SK-N-SH treated with all-trans-retinoic acid at 6 μM for 48 hours (cell line): ENCODE data around the gene CDK1.

Experiments
- ATAC-seq: fragments of 200-7000 bp; cut with Tn5 transposase; 3 replicates; pipeline ENCODE4 v1.9.1; 2020; ENCODE audit warnings: mild to moderate bottlenecking, moderate library complexity
- BACH2 ChIP-seq: fragments of 250-450 bp; sonication (Bioruptor Pico); IDR thresholded peaks from 2 replicates; pipeline ENCODE4 v1.9.0; 2021; ENCODE audit warnings: mild to moderate bottlenecking, borderline replicate concordance
- CSDC2 ChIP-seq: fragments of 250-450 bp; sonication (Bioruptor Pico); IDR thresholded peaks from 2 replicates; pipeline ENCODE4 v1.5.0; 2020; ENCODE audit warnings: mild to moderate bottlenecking, moderate library complexity
- ESRRG ChIP-seq: fragments of 250-450 bp; sonication (Bioruptor Pico); IDR thresholded peaks from 2 replicates; pipeline ENCODE4 v1.6.1; 2021; ENCODE audit warnings: mild to moderate bottlenecking
- GLIS3 ChIP-seq: fragments of 250-450 bp; sonication (Bioruptor Pico); IDR thresholded peaks from 2 replicates; pipeline ENCODE4 v1.5.0; 2020; ENCODE audit warnings: mild to moderate bottlenecking, moderate library complexity
- ISL1 ChIP-seq: fragments of 250-450 bp; sonication (Bioruptor Pico); IDR thresholded peaks from 2 replicates; pipeline ENCODE4 v2.1.2; 2022; ENCODE audit warnings: mild to moderate bottlenecking, moderate library complexity
- RARB ChIP-seq: fragments of 250-450 bp; sonication (Bioruptor Pico); IDR thresholded peaks from 2 replicates; pipeline ENCODE4 v1.8.0; 2021; ENCODE audit warnings: mild to moderate bottlenecking, moderate library complexity
- SNAI2 ChIP-seq: fragments of 250-450 bp; sonication (Bioruptor Pico); IDR thresholded peaks from 2 replicates; pipeline ENCODE4 v1.5.0; 2020; ENCODE audit warnings: mild to moderate bottlenecking, moderate library complexity
- TCF4 ChIP-seq: fragments of 250-450 bp; sonication (Bioruptor Pico); IDR thresholded peaks from 2 replicates; pipeline ENCODE4 v1.8.0; 2021; ENCODE audit warnings: mild to moderate bottlenecking, moderate library complexity, borderline replicate concordance
- TOX ChIP-seq: fragments of 250-450 bp; sonication (Bioruptor Pico); IDR thresholded peaks from 2 replicates; pipeline ENCODE4 v1.8.0; 2021; ENCODE audit warnings: mild to moderate bottlenecking, moderate library complexity, borderline replicate concordance
- ZC3H10 ChIP-seq: fragments of 250-450 bp; sonication (Bioruptor Pico); IDR thresholded peaks from 2 replicates; pipeline ENCODE4 v1.5.1; 2021; ENCODE audit warnings: mild to moderate bottlenecking, moderate library complexity
- ZFP3 ChIP-seq: fragments of 250-450 bp; sonication (Bioruptor Pico); IDR thresholded peaks from 2 replicates; pipeline ENCODE4 v1.5.0; 2020; ENCODE audit warnings: mild to moderate bottlenecking, moderate library complexity
- ZFP30 ChIP-seq: fragments of 450-650 bp; formaldehyde crosslinking; IDR thresholded peaks from 2 replicates; pipeline ENCODE4 v1.5.0; 2022; ENCODE audit warnings: mild to moderate bottlenecking, moderate library complexity
- ZNF70 ChIP-seq: fragments of 450-650 bp; formaldehyde crosslinking; IDR thresholded peaks from 2 replicates; pipeline ENCODE4 v1.5.0; 2020; ENCODE audit warnings: mild to moderate bottlenecking, moderate library complexity
- ZNF8 ChIP-seq: fragments of 450-650 bp; formaldehyde crosslinking; IDR thresholded peaks from 2 replicates; pipeline ENCODE4 v1.5.0; 2020; ENCODE audit warnings: mild to moderate bottlenecking, moderate library complexity
- TF ChIP-seq, protein P1 (sequence below): fragments of 250-450 bp; sonication (Bioruptor Pico); IDR thresholded peaks from 2 replicates; pipeline ENCODE4 v1.5.1; 2020; ENCODE audit warnings: low read depth, mild to moderate bottlenecking, moderate library complexity
- TF ChIP-seq, protein P2 (sequence below): fragments of 250-450 bp; sonication (Bioruptor Pico); IDR thresholded peaks from 2 replicates; pipeline ENCODE4 v1.5.0; 2020; ENCODE audit warnings: mild to moderate bottlenecking, moderate library complexity
- TF ChIP-seq, protein P3 (sequence below): fragments of 250-450 bp; sonication (Bioruptor Pico); IDR thresholded peaks from 2 replicates; pipeline ENCODE4 v1.8.0; 2021; ENCODE audit warnings: low read depth, mild to moderate bottlenecking, moderate library complexity, borderline replicate concordance
- TF ChIP-seq, protein P4 (sequence below): fragments of 250-450 bp; sonication (Bioruptor Pico); IDR thresholded peaks from 2 replicates; pipeline ENCODE4 v1.8.0; 2020; ENCODE audit warnings: mild to moderate bottlenecking, moderate library complexity, borderline replicate concordance
- TF ChIP-seq, protein P5 (sequence below): fragments of 250-450 bp; sonication (Bioruptor Pico); IDR thresholded peaks from 2 replicates; pipeline ENCODE4 v1.5.1; 2021; ENCODE audit warnings: mild to moderate bottlenecking, moderate library complexity

CDK1 gene

DNA sequence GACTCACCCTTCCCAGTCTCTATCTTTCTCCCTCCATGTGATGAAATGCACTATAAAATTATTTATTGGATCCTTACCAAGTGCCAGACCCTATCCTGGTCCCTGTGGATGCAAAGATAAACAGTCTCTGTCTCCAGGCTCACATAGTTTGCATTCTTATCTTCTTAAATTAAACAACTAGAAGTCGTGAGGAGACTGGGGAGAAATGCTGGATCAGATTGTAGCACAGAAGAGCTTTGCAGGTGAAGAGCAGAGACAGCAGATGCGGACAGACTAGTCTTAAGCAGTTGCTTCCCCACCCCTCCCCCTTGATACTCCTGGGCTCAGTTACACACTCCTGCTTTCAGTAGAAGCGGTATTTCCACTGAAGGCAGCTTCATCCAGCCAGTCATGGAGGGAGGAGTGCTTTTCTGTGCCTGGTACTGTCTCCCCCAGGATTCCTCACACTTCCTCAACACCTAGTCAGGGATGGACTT lies 20.8 kb upstream of the CDK1 start:
- peak; percentile 79 for ATAC-seq
- no peak for TF ChIP-seq ZFP30 (CRISPR knock-in tag)
- peak; percentile 77 for TF ChIP-seq ISL1
- TF ChIP-seq, protein P1, sequence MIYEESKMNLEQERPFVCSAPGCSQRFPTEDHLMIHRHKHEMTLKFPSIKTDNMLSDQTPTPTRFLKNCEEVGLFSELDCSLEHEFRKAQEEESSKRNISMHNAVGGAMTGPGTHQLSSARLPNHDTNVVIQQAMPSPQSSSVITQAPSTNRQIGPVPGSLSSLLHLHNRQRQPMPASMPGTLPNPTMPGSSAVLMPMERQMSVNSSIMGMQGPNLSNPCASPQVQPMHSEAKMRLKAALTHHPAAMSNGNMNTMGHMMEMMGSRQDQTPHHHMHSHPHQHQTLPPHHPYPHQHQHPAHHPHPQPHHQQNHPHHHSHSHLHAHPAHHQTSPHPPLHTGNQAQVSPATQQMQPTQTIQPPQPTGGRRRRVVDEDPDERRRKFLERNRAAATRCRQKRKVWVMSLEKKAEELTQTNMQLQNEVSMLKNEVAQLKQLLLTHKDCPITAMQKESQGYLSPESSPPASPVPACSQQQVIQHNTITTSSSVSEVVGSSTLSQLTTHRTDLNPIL (CRISPR knock-in tag) = no peak
- TF ChIP-seq, protein P2, sequence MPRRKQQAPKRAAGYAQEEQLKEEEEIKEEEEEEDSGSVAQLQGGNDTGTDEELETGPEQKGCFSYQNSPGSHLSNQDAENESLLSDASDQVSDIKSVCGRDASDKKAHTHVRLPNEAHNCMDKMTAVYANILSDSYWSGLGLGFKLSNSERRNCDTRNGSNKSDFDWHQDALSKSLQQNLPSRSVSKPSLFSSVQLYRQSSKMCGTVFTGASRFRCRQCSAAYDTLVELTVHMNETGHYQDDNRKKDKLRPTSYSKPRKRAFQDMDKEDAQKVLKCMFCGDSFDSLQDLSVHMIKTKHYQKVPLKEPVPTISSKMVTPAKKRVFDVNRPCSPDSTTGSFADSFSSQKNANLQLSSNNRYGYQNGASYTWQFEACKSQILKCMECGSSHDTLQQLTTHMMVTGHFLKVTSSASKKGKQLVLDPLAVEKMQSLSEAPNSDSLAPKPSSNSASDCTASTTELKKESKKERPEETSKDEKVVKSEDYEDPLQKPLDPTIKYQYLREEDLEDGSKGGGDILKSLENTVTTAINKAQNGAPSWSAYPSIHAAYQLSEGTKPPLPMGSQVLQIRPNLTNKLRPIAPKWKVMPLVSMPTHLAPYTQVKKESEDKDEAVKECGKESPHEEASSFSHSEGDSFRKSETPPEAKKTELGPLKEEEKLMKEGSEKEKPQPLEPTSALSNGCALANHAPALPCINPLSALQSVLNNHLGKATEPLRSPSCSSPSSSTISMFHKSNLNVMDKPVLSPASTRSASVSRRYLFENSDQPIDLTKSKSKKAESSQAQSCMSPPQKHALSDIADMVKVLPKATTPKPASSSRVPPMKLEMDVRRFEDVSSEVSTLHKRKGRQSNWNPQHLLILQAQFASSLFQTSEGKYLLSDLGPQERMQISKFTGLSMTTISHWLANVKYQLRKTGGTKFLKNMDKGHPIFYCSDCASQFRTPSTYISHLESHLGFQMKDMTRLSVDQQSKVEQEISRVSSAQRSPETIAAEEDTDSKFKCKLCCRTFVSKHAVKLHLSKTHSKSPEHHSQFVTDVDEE (CRISPR knock-in tag) = 0 out of 2 replicates have a peak, but pooled peaks have one; percentile 37

DNA sequence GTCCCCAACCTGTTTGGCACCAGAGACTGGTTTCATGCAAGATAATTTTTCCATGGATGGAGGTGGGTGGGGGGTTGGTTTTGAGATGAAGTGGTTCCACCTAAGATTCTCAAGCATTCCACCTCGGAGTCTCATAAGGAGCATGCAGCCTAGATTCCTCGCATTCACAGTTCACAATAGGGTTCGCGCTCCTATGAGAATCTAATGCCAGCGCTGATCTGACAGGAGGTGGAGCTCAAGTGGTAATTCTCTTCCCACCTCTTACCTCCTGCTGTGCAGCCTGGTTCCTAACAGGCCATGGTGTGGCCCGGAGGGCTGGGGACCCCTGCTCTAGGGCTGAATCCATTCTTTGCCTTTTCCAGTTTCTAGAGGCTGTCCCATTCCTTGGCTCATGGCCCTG lies 19.1 kb upstream of the CDK1 start:
- TF ChIP-seq ZNF70 (CRISPR knock-in tag) (no peak), CSDC2 (no peak), TCF4 (CRISPR knock-in tag) (no peak), ZFP3 (CRISPR knock-in tag) (no peak), GLIS3 (no peak), ZNF8 (CRISPR knock-in tag) (no peak), RARB (CRISPR knock-in tag) (no peak), ZC3H10 (no peak), ZFP30 (CRISPR knock-in tag) (no peak)
- TF ChIP-seq, protein P3, sequence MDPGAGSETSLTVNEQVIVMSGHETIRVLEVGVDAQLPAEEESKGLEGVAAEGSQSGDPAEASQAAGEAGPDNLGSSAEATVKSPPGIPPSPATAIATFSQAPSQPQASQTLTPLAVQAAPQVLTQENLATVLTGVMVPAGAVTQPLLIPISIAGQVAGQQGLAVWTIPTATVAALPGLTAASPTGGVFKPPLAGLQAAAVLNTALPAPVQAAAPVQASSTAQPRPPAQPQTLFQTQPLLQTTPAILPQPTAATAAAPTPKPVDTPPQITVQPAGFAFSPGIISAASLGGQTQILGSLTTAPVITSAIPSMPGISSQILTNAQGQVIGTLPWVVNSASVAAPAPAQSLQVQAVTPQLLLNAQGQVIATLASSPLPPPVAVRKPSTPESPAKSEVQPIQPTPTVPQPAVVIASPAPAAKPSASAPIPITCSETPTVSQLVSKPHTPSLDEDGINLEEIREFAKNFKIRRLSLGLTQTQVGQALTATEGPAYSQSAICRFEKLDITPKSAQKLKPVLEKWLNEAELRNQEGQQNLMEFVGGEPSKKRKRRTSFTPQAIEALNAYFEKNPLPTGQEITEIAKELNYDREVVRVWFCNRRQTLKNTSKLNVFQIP (CRISPR knock-in tag) = no peak
- TF ChIP-seq, protein P4, sequence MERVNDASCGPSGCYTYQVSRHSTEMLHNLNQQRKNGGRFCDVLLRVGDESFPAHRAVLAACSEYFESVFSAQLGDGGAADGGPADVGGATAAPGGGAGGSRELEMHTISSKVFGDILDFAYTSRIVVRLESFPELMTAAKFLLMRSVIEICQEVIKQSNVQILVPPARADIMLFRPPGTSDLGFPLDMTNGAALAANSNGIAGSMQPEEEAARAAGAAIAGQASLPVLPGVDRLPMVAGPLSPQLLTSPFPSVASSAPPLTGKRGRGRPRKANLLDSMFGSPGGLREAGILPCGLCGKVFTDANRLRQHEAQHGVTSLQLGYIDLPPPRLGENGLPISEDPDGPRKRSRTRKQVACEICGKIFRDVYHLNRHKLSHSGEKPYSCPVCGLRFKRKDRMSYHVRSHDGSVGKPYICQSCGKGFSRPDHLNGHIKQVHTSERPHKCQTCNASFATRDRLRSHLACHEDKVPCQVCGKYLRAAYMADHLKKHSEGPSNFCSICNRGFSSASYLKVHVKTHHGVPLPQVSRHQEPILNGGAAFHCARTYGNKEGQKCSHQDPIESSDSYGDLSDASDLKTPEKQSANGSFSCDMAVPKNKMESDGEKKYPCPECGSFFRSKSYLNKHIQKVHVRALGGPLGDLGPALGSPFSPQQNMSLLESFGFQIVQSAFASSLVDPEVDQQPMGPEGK (CRISPR knock-in tag) = no peak
- TF ChIP-seq, all 23 proteins: peak for 0
- no peak for ATAC-seq

DNA sequence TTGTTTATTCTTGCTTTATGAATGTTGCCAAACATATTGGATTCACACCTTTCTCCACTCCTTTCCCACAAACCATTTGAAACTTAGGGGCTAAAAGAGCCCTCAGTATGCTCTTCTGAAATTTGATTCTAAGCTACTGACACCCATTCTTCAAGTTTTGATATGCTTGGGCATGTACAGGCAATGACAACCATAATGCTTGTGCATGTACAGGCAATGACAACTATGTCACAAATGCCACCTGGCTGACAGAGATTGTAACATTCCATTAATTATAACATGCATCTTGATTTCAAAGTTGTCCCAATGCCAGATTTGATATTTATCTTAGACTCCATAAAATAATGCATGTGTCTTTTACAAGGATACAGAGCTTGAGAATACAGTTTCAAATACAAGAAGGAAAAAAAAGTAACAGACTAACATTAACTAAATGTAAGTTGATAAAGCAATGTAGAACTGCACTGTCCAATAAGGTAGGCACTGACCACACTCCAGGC lies 17.5 kb upstream of the CDK1 start:
- TF ChIP-seq ZNF8 (CRISPR knock-in tag) = no peak
- no peak for TF ChIP-seq BACH2
- no peak for TF ChIP-seq CSDC2
- no peak for TF ChIP-seq ESRRG (CRISPR knock-in tag)
- no peak for TF ChIP-seq SNAI2 (CRISPR knock-in tag)
- TF ChIP-seq TCF4 (CRISPR knock-in tag) = no peak
- TF ChIP-seq ZNF70 (CRISPR knock-in tag) = no peak
- TF ChIP-seq, protein P5, sequence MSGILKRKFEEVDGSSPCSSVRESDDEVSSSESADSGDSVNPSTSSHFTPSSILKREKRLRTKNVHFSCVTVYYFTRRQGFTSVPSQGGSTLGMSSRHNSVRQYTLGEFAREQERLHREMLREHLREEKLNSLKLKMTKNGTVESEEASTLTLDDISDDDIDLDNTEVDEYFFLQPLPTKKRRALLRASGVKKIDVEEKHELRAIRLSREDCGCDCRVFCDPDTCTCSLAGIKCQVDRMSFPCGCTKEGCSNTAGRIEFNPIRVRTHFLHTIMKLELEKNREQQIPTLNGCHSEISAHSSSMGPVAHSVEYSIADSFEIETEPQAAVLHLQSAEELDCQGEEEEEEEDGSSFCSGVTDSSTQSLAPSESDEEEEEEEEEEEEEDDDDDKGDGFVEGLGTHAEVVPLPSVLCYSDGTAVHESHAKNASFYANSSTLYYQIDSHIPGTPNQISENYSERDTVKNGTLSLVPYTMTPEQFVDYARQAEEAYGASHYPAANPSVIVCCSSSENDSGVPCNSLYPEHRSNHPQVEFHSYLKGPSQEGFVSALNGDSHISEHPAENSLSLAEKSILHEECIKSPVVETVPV (CRISPR knock-in tag) = no peak
- no peak for TF ChIP-seq GLIS3
- TF ChIP-seq ISL1 = no peak
- TF ChIP-seq, protein P4 (CRISPR knock-in tag) = no peak
- no peak for TF ChIP-seq TOX (CRISPR knock-in tag)
- TF ChIP-seq, all 23 proteins: peak for 0
- no peak for ATAC-seq
